ENCODE results near the gene TEC.
"Not testable (repeated sequence)": the region's sequence is repeated elsewhere in the genome, so short reads cannot be mapped to it uniquely, and the experiment has no call there.

The TEC gene

DNA sequence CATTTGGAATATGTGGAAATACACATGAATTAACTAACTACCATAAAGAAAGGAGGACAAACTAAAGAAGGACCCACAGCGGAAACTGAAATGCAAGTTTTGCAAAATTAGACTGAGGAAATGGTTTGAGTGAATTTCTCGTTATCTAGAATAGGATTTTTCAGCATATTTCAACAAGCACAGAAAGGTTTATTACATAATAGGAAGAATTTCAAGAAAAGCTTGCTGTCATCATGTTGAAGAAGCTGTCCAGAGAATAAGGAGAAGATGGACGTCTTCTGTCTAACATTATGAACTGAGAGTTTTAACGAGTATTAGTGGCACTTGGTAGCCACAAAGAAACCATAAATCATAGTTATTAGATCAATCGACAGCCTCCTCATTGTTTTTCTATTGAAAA lies 45.0 kb downstream of the TEC start:
- H3K27ac ChIP-seq: no peak overlapping the region
- TF ChIP-seq CTCF (IDR thresholded peaks at IDR 0.05): no peak

DNA sequence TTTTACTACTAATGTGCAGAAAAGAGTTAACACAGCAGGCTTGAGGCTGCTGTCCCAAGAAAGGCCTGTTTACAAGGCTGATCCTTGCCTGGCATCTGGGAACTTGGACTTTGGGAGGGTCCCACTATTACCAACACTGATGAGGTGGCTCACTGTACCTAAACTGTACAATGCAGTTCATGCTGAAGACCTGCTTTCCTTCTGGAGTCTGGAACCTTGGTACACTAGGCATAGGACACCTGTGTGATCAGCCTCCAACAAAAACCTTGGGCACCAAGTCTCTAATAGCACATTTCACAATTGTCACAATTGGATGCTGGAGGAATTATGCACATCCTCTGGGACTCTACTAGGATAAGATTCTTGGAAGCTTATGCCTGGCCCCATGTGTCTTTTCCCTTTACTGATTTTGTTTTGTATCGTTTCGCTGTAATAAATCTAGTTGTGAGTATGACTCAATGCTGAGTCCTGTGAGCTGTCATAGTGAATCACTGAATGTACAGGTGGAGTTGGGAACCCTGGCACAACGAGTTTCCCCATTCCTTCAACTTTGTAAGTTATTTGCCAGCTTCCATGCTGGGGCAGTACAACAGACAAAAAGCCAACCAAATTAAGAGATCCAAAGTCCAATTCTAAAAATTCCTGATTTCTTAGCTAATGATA lies 45.9 kb downstream of the TEC start:
- TF ChIP-seq ZFX (IDR thresholded peaks at IDR 0.05; ENCODE audit: borderline replicate concordance): no peak
- no peak for TF ChIP-seq CTCF (IDR thresholded peaks at IDR 0.05)
- H3K27ac ChIP-seq: no peak overlapping the region

- H3K27ac ChIP-seq: no peak overlapping the region
- no peak for TF ChIP-seq ZFX (IDR thresholded peaks at IDR 0.05; ENCODE audit: borderline replicate concordance)
- TF ChIP-seq CTCF (IDR thresholded peaks at IDR 0.05): no peak
These were observed 47.1 kb downstream of the TEC start for GRCh38 chr4:48222491-48222890.

DNA sequence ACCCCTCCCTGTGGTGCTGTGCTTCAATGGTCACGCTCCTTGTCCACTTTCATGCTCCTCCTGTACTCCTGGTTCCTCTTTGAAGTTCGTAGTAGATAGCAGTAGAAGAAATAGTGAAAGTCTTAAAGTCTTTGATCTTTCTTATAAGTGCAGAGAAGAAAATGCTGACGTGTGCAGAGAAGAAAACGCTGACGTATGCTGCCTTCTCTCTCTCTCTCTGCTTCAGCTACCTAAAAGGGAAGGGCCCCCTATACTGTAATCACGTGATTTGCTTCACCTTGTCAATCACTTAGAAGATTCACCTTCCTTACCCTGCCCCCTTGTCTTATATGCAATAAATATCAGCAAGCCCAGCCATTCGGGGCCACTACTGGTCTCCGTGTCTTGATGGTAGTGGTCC lies 50.2 kb downstream of the TEC start:
- H3K27ac ChIP-seq: not testable (repeated sequence)

DNA sequence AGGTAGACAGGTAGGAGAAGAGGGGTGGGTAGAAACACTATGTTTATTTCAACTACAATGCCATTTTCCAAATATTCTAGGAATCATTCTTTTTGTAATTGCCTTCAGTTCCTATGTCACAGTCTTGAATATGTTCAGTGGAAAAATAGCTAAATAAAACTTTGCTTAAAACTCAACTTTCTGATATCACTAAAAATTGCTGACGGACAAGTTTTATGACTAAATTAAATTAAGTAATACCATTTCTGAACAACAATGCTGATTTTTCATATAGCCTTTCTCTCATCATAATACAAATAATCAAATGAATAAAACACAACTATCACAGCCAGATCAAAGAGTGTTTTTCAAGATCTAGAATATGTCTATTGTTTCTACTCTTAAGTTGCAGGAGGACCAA lies 53.1 kb downstream of the TEC start:
- TF ChIP-seq CTCF (IDR thresholded peaks at IDR 0.05): no peak
- no peak for TF ChIP-seq ZFX (IDR thresholded peaks at IDR 0.05; ENCODE audit: borderline replicate concordance)
- H3K27ac ChIP-seq: no peak overlapping the region

- no peak overlapping the region for H3K27ac ChIP-seq
- TF ChIP-seq CTCF (IDR thresholded peaks at IDR 0.05) (no peak), ZFX (IDR thresholded peaks at IDR 0.05; ENCODE audit: borderline replicate concordance) (no peak)
These were observed 53.7 kb downstream of the TEC start for GRCh38 chr4:48215977-48216376.

DNA sequence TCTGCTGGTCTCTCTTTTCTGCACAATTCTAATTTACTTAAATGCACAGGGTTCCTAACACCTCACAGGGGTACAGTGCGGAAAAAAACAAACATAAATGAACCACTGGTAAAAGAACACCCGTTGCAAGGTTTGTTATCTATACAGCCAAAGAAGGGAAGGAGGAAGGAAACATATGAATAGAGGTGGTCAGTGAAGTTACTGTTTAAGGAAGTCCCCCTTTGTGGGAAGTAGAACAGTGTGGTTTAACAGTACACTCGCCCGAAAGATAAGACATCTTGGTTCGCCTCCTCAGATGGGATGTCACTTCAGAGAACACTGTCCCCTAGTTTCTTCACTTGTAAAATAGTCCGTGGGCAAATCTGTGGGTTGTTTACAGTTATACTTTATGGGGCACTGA lies 57.5 kb downstream of the TEC start:
- H3K27ac ChIP-seq: no peak overlapping the region
- TF ChIP-seq ZFX (IDR thresholded peaks at IDR 0.05; ENCODE audit: borderline replicate concordance): no peak
- no peak for TF ChIP-seq CTCF (IDR thresholded peaks at IDR 0.05)

- no peak for TF ChIP-seq ZFX (IDR thresholded peaks at IDR 0.05; ENCODE audit: borderline replicate concordance)
- TF ChIP-seq CTCF (IDR thresholded peaks at IDR 0.05): no peak
- no peak overlapping the region for H3K27ac ChIP-seq
These were observed 58.7 kb downstream of the TEC start for GRCh38 chr4:48210966-48211328.

Measured in 22Rv1 (cell line).